HG02798 (cell line): ENCODE measurements around the gene TIMELESS.
"Not testable (repeated sequence)": the region's sequence is repeated elsewhere in the genome, so short reads cannot be mapped to it uniquely, and the experiment has no call there.

Experiments used
- ATAC-seq: cut with Tn5 transposase; IDR thresholded peaks from one replicate; pipeline ENCODE4 v1.9.1; 2021; ENCODE audit warnings: mild to moderate bottlenecking; ENCODE audit not compliant: unreplicated experiment, poor library complexity

The TIMELESS gene

GRCh38 chr12:56413392-56413791 lies 35.8 kb downstream of the TIMELESS start:
- ATAC-seq, result no peak

GRCh38 chr12:56411781-56412639 lies 37.2 kb downstream of the TIMELESS start:
- no peak for ATAC-seq

DNA sequence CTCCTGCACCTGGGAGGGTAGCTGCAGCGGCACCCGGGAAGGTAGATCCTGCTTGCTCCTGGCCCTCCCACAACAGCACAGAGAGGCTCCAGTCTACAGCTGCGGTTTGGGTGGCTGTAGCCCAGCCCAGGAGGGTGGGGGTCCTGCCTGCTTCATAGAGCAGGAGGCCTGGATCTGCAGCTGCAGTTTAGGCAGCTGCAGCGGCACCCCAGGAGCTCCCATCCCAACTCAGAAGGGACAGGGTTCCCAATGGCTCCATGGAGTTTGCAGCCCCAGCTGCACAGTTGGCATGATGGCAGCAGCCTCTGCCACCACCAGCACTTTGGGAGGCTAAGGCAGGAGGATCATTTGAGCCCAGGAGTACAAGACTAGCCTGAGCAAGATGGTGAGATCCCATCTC lies 38.5 kb downstream of the TIMELESS start:
- no peak for ATAC-seq

DNA sequence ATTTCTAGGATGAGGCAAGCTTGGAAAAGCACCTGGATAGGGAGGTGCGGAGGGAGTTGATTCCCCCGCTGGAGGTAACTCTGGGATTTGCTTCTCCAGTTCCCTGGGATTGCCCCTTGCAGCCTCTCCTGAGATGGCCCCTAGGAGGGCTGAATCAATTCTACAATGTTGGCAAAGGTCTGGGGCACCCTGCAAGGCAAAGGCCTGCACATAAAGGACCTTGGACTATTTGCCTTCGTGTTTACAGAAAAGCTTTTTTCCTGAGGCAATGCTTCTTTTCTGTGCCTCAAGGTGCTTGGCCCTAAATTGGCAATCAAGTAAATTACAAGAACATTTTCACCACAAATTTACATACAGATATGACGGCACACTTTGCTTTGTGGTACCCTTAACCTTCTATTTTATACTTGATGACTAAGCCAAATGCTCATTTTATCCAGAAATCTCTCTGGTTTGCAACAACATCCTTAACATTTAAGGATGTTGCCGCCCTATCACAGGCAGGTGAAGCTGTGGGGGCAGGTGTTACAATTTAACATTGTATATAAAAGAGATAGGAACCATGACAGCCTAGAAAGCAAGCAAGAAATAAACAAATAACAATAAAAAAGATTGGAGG lies 40.3 kb downstream of the TIMELESS start:
- no peak for ATAC-seq

DNA sequence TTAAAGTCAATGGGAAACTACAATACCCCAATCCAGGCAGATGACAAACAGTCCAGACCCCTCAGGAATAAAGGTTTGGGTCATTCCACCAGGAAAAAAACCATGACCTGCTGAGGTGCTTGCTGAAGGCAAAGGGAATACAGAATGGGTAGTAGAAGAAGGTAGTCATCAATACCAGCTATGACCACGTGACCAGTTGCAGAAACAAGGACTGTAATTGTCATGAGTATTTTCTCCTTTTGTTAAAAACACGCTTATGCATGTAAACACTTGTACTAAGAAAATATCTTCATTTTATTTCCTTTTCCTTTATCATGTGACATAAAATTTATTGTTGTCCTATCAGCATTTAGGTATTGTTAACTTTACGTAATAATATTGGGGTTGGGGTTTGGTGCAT lies 45.0 kb downstream of the TIMELESS start:
- not testable (repeated sequence) for ATAC-seq

DNA sequence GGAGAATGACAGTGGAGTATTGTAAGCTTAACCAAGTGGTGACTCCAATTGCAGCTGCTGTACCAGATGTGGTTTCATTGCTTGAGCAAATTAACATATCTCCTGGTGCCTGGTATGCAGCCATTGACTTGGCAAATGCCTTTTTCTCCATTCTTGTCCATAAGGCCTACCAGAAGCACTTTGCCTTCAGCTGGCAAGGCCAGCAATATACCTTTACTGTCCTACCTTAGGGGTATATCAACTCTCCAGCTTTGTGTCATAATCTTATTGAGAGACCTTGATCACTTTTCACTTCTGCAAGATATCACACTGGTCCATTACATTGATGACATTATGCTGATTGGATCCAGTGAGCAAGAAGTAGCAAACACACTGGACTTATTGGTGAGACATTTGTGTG lies 47.6 kb downstream of the TIMELESS start:
- not testable (repeated sequence) for ATAC-seq

DNA sequence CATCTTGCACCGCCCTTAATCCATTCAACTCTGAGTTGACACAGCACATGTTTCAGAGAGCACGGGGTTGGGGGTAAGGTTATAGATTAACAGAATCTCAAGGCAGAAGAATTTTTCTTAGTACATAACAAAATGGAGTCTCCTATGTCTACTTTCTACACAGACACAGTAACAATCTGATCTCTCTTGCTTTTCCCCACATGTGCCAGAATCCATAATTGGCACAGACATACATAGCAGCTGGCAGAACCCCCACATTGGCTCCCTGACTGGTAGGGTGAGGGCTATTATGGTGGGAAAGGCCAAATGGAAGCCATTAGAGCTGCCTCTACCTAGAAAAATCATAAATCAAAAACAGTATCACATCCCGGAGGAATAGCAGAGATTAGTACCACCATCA lies 48.1 kb downstream of the TIMELESS start:
- not testable (repeated sequence) for ATAC-seq

DNA sequence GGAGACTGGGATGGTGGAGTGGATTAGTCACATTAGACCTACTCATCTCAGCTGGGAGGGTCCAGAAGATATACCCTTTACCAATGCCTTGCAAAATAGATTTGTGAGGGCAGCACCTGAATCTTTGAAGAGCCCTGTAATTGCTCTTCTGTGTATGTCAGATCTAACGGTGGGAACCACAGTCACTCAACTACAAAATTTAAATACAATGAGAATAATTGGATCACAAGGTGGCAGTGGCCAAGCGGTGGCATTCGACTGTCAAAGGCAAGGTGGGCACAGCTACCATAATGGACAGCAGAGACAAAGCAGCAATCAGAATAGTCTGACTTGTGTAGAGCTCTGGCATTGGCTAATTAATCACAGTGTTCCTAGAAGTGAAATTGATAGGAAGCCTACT lies 49.8 kb downstream of the TIMELESS start:
- ATAC-seq, result not testable (repeated sequence)

- no peak for ATAC-seq
Measured at GRCh38 chr12:56398324-56398723, 50.9 kb downstream of the TIMELESS start.

DNA sequence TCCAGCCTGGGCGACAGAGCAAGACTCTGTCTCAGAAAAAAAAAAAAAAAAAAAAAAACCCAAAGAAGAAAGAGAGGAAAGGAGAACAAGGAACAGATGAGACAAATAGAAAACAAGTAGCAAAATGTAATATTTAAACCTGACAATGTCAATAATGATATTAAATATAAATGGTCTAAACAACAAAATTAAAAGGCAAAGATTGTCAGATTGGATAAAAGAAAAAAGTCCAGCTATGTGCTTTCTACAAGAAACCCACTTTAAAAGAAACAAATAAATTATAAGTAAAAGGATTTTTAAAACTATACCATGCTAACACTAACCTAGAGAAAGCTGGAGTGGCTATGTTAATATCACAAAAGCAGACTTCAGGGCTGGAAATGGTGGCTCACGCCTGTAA lies 56.9 kb downstream of the TIMELESS start:
- ATAC-seq, result no peak

- ATAC-seq, result no peak
Measured at GRCh38 chr12:56391721-56392120, 57.5 kb downstream of the TIMELESS start.

- ATAC-seq, result no peak
Measured at GRCh38 chr12:56389412-56389811, 59.8 kb downstream of the TIMELESS start.

DNA sequence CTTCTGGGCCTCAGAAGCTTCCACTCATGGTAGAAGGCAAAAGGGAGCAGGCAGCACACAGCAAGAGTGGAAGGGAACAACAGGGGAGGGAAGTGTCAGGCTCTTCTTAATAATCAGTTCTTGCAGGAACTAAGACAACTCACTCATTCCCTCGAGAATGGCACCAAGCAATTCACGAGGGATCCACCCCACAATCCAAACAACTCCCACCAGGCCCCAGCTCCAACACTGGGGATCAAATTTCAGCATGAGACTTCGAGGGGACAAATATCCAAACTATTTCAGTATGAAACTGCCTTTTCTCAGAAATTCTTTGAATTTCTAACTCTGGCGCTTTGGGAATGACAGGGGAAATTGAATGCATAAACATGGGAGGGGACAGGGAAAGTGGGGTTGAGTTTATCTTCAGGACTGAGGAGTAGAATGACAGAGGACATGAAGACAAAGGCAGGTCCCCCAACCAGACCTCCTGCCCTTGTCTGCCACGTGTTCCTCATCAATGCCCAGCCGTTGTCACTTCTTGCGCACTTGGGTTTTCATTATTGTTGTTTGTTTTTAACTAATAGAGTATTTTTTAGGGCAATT lies 62.0 kb downstream of the TIMELESS start:
- no peak for ATAC-seq

- no peak for ATAC-seq
Measured at GRCh38 chr12:56385873-56386272, 63.4 kb downstream of the TIMELESS start.

DNA sequence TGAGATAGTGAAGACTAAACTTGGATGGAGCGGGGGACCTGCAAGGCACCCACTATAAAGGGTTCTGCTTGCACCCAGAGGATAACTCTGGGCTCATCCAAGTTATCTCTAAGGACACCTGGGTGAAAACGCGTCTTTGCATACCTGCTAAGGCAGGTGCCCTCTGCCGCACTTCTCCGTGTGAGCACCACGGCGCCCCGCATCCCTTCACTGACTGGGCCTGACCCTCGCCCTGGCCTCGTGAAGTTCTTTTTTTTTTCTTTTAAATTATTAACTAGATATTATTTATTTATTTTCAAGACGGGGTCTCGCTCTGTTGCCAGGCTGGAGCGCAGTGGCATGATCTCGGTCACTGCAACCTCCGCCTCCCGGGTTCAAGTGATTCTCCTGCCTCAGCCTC lies 66.6 kb downstream of the TIMELESS start:
- ATAC-seq, result no peak

GRCh38 chr12:56377989-56378316 lies 71.3 kb downstream of the TIMELESS start:
- no peak for ATAC-seq

- ATAC-seq, result no peak
Measured at GRCh38 chr12:56377310-56377988, 71.8 kb downstream of the TIMELESS start.

DNA sequence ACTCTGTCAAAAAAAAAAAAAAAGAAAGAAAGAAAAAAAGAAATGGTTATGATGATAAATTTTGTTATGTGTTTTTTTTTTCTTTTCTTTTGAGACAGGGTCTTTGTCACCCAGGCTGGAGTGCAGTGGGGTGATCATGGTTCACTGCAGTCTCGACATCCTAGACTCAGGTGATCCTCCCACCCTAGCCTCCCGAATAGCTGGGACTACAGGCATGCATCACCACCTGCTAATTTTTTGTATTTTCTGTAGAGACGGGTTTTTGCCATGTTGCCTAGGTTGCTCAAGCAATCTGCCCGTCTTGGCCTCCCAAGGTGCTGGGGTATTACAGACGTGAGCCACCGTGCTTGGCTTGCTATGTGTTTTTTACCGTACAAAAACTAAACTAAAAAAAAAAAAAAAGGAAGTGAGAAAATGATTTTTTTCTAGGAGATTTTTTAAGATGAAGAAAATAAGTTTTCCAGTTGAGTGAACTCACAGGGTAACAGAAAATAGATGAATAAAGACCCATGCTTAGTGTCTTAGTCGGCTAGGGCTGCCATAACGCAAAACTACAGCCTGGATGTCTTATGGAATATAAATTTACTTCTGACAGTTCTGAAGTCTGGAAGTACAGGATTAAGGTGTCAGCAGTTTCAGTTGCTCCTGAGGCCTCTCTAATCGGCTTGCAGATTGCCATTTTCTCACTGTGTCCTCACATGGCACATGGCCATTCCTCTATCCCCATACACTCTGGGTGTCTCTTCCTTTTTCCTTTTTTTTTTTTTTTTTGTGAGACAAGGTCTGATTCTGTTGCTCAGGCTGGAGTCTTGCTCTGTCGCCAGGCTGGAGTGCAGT lies 73.4 kb downstream of the TIMELESS start:
- ATAC-seq, result peak; percentile 64

DNA sequence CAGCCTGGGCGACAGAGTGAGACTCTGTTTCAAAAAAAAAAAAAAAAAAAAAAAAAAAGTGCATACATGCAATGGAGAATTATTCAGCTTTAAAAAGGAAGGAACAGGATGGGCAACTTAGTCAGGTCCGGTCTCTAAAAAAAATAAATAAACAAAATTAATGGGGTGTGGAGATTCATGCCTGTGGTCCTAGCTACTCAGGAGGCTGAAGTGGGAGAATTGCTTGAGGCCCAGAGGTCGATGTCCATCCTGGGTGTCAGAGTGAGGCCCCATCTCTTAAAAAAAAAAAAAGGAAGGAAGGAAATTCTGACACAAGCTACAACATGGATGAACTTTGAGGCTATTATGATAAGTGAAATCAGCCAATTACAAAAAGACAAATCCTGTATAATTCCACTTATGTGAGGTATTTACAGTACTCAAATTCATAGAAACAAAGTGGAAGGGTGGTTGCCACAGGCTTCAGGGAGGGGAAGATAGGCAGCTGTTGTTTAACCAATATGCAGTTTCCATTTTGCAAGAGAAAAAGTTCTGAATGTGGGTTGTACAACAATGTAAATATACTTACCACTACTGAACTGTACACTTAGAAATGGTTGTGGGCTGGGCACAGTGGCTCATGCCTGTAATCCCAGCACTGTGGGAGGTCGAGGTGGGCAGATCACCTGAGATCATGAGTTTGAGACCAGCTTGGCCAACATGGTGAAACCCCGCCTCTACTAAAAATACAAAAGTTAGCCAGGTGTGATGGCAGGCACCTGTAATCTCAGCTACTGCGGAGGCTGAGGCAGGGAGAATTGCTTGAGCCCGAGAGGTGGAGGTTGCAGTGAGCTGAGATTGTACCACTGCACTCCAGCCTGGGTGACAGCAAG lies 74.3 kb downstream of the TIMELESS start:
- peak; percentile 40 for ATAC-seq
